CD14-positive monocyte (primary cell): ENCODE results near the gene SORD. TPM values are rescaled to one million over a fixed set of nuclear protein-coding genes. Genes with fewer than 3 reads are reported as not detected.
A peak's percentile ranks its signal among the peaks of the same experiment; 100 is the strongest.

ENCODE experiments used
- DNase-seq, 3 donors: peaks; one replicate each; pipeline ENCODE4 v3.0.0-alpha.2; 2011 to 2022
- H2AFZ ChIP-seq: 2 replicates; pipeline ENCODE4 v1.6.0; 2012; ENCODE audit warnings: mild to moderate bottlenecking, low read depth, low read length, inconsistent platforms; ENCODE audit not compliant: insufficient read depth, poor library complexity, severe bottlenecking
- H3K27ac ChIP-seq, 2 donors: 1 replicate in 1 of 2; 2 replicates in 1 of 2; pipeline ENCODE4 v1.5.1; 2012 to 2013; ENCODE audit warnings: low read length in 2 of 2, control low read depth in 1 of 2, inconsistent platforms in 1 of 2, low read depth in 1 of 2, mild to moderate bottlenecking in 1 of 2
- H3K27me3 ChIP-seq, 2 donors: one replicate each; pipeline versions ENCODE4 v1.6.0 to v1.6.1; 2011 to 2013; ENCODE audit warnings: low read length in 2 of 2; ENCODE audit not compliant: control insufficient read depth in 2 of 2, insufficient read depth in 2 of 2
- H3K36me3 ChIP-seq, 2 donors: replicated peaks in 1 of 2; 1 replicate in 1 of 2; 2 replicates in 1 of 2; pipeline versions ENCODE4 v1.5.1 to v1.6.1; 2012 to 2013; ENCODE audit warnings: low read length in 2 of 2, control low read depth in 1 of 2, inconsistent platforms in 1 of 2, mild to moderate bottlenecking in 1 of 2; ENCODE audit not compliant: insufficient read depth in 2 of 2, control insufficient read depth in 1 of 2
- H3K4me1 ChIP-seq, 2 donors: 1 replicate in 1 of 2; 2 replicates in 1 of 2; pipeline versions ENCODE4 v1.5.1 to v1.6.1; 2012 to 2013; ENCODE audit warnings: low read length in 2 of 2, control low read depth in 1 of 2, inconsistent platforms in 1 of 2, mild to moderate bottlenecking in 1 of 2, moderate library complexity in 1 of 2; ENCODE audit not compliant: insufficient read depth in 2 of 2, control insufficient read depth in 1 of 2
- H3K4me2 ChIP-seq: replicated peaks from 2 replicates; pipeline ENCODE3; 2012; ENCODE audit warnings: low read length, moderate library complexity, mild to moderate bottlenecking; ENCODE audit not compliant: poor library complexity, severe bottlenecking; ENCODE audit errors: extremely low read depth
- H3K4me3 ChIP-seq, 3 experiments: fragments of 200-600 bp in 1 of 3; sonication (generic) in 1 of 3; replicated peaks in 1 of 3; 1 replicate in 2 of 3; 2 replicates in 1 of 3; pipeline ENCODE4 v1.5.1; 2011 to 2013; ENCODE audit warnings: low read length in 3 of 3, mild to moderate bottlenecking in 3 of 3, control low read depth in 2 of 3, low read depth in 2 of 3, inconsistent platforms in 1 of 3, moderate library complexity in 1 of 3
- H3K79me2 ChIP-seq: 2 replicates; pipeline ENCODE4 v1.6.0; 2012; ENCODE audit warnings: mild to moderate bottlenecking, control low read depth, inconsistent platforms, low read length, moderate library complexity; ENCODE audit not compliant: insufficient read depth
- H3K9ac ChIP-seq: 2 replicates; pipeline ENCODE4 v1.6.0; 2017; ENCODE audit warnings: low read length, mild to moderate bottlenecking; ENCODE audit not compliant: insufficient read depth, poor library complexity, severe bottlenecking
- H3K9me3 ChIP-seq, 2 donors: replicated peaks in 1 of 2; 1 replicate in 1 of 2; 2 replicates in 1 of 2; pipeline versions ENCODE4 v1.5.1 to v1.6.1; 2012 to 2013; ENCODE audit warnings: low read length in 2 of 2, control low read depth in 1 of 2; ENCODE audit not compliant: control insufficient read depth in 1 of 2, insufficient read depth in 1 of 2
- H4K20me1 ChIP-seq: 2 replicates; pipeline ENCODE4 v1.6.0; 2012; ENCODE audit warnings: mild to moderate bottlenecking, low read length, control low read depth, moderate library complexity; ENCODE audit not compliant: insufficient read depth
- H3K27ac Mint-ChIP-seq, 7 donors: one replicate each; pipeline ENCODE4 v1.8.0; 2020; ENCODE audit warnings: mild to moderate bottlenecking in 7 of 7, mixed read lengths in 7 of 7, moderate library complexity in 6 of 7, inconsistent platforms in 2 of 7
- H3K27me3 Mint-ChIP-seq, 3 donors: one replicate each; pipeline ENCODE4 v1.8.0; 2021 to 2022; ENCODE audit warnings: low read depth in 3 of 3, mild to moderate bottlenecking in 3 of 3, mixed read lengths in 3 of 3, moderate library complexity in 3 of 3, inconsistent platforms in 1 of 3
- H3K36me3 Mint-ChIP-seq, 2 donors: one replicate each; pipeline ENCODE4 v1.8.0; 2020; ENCODE audit warnings: mixed read lengths in 2 of 2, inconsistent platforms in 1 of 2, mild to moderate bottlenecking in 1 of 2
- H3K4me1 Mint-ChIP-seq: one replicate; pipeline ENCODE4 v1.8.0; 2020; ENCODE audit warnings: mild to moderate bottlenecking, mixed read lengths
- H3K4me3 Mint-ChIP-seq, 2 donors: one replicate each; pipeline ENCODE4 v1.8.0; 2020; ENCODE audit warnings: mild to moderate bottlenecking in 2 of 2, mixed read lengths in 2 of 2, moderate library complexity in 1 of 2
- H3K9me3 Mint-ChIP-seq, 7 donors: one replicate each; pipeline ENCODE4 v1.8.0; 2020 to 2022; ENCODE audit warnings: mixed read lengths in 7 of 7, mild to moderate bottlenecking in 6 of 7, moderate library complexity in 6 of 7, inconsistent platforms in 2 of 7
- CTCF ChIP-seq: fragments of 200-600 bp; IDR thresholded peaks from one replicate; pipeline ENCODE4 v1.8.0; 2022; ENCODE audit warnings: antibody characterized with exemption, mild to moderate bottlenecking
- WGBS: methylation state at CpG from one replicate; pipeline ENCODE4 v1.1.5; 2013; ENCODE audit warnings: missing lambda C conversion rate; ENCODE audit not compliant: insufficient coverage; 5-methylcytosine and 5-hydroxymethylcytosine counted together
- intact Hi-C, 2 donors: fragments of 100-400 bp; cut with micrococcal nuclease; formaldehyde crosslinking; loops; one replicate each; pipeline versions ENCODE4 v1.15.0 to v1.15.1; 2023
- polyA plus RNA-seq, 3 donors: library from polyadenylated mRNA; depleted of rRNA in 1 of 3; unstranded in 2 of 3; stranded (reverse) in 1 of 3; fragments of 300-500 nt in 2 of 3; fragments of >200 nt in 1 of 3; fragmentation: Illumina TruSeq in 2 of 3; gene quantifications; 1 replicate in 2 of 3; 2 replicates in 1 of 3; pipeline ENCODE4 v1.2.3, GENCODE V29; 2012 to 2021

Gene SORD
- polyA plus RNA-seq, 3 donors: 17.9 to 22.6 (median 21.7) TPM

- Histone ChIP-seq H3K27me3 (peaks cover 70 to 81% of the 10 kb centered on the region in 2 donors), H3K27ac (no peak within 1 kb of the TSS), H3K36me3 (no peaks in the 10 kb centered on the region), H2AFZ (no peak within 1 kb of the TSS), H3K9ac (no peak within 1 kb of the TSS), H3K4me2 (no peak within 1 kb of the TSS), H3K9me3 (peaks cover 5 to 60% of the 10 kb centered on the region in 2 donors), H3K4me3 (no peak within 1 kb of the TSS), H3K4me1 (peaks cover 28 to 39% of the 10 kb centered on the region in 2 donors), H3K79me2 (no peaks in the 10 kb centered on the region), H4K20me1 (no peaks in the 10 kb centered on the region)
- no peak for DNase-seq
- peaks cover 81 to 88% (median 84%) of the 10 kb centered on the region in 3 donors for H3K27me3 Mint-ChIP-seq
- peaks cover 47% of the 10 kb centered on the region for H3K4me1 Mint-ChIP-seq
- H3K9me3 Mint-ChIP-seq: peaks cover 0 to 26% (median 16%) of the 10 kb centered on the region in 7 donors
- WGBS: 3% methylated on average over 42 of the region's 42 CpGs
- peaks cover 0 to 12% of the 10 kb centered on the region in 2 donors for H3K36me3 Mint-ChIP-seq
- TF ChIP-seq CTCF: no peak
- intact Hi-C loops: no loop called here
- H3K27ac Mint-ChIP-seq: no peak within 1 kb of the TSS
- peak within 1 kb of the TSS in 1 of 2 donors; percentile 94 for H3K4me3 Mint-ChIP-seq
Observed at GRCh38 chr15:45114076-45114750, 91.2 kb downstream of the SORD start, which contains the start of the genes DUOX2 and DUOXA2. DUOX2 (minus strand) TSS chr15:45114172; CDS start chr15:45113411, 761 bp downstream. DUOXA2 (plus strand) TSS chr15:45114326; CDS start chr15:45114606, 280 bp downstream.

GRCh38 chr15:45114751-45115085, 91.7 kb downstream of the SORD start:
- WGBS: 0% methylated on average over 1 of the region's 2 CpGs
- Mint-ChIP-seq H3K9me3 (peaks cover 0 to 26% (median 16%) of the 10 kb centered on the region in 7 donors), H3K4me3 (peak overlapping the region in 1 of 2 donors; percentile 86), H3K27me3 (peaks cover 76 to 87% (median 82%) of the 10 kb centered on the region in 3 donors), H3K27ac (no peak overlapping the region), H3K4me1 (peaks cover 47% of the 10 kb centered on the region), H3K36me3 (peaks cover 0 to 12% of the 10 kb centered on the region in 2 donors)
- H4K20me1 ChIP-seq: no peaks in the 10 kb centered on the region
- no peak overlapping the region for H3K27ac ChIP-seq
- H3K4me1 ChIP-seq: peaks cover 28 to 39% of the 10 kb centered on the region in 2 donors
- H3K9me3 ChIP-seq: peaks cover 5 to 60% of the 10 kb centered on the region in 2 donors
- TF ChIP-seq CTCF: no peak
- H3K4me3 ChIP-seq: no peak overlapping the region
- H3K79me2 ChIP-seq: no peaks in the 10 kb centered on the region
- intact Hi-C loops: no loop called here
- DNase-seq: no peak
- H2AFZ ChIP-seq: no peak overlapping the region
- peaks cover 67 to 76% of the 10 kb centered on the region in 2 donors for H3K27me3 ChIP-seq
- H3K9ac ChIP-seq: no peak overlapping the region
- no peak overlapping the region for H3K4me2 ChIP-seq
- H3K36me3 ChIP-seq: no peaks in the 10 kb centered on the region
